Gastrocnemius medialis (tissue), 4 donors: ENCODE data around the gene GNAS-AS1.

ENCODE experiments used
- CTCF ChIP-seq, 5 experiments: fragments of 450-650 bp in 3 of 5; fragments of 200-600 bp in 2 of 5; sonication (generic) in 2 of 5; IDR thresholded peaks in 4 of 5; conservative IDR thresholded peaks in 1 of 5; 1 replicate in 4 of 5; 2 replicates in 1 of 5; pipeline ENCODE4 v1.5.1; 2016 to 2019; ENCODE audit warnings: antibody characterized with exemption in 5 of 5, mild to moderate bottlenecking in 3 of 5, moderate library complexity in 3 of 5
- POLR2A ChIP-seq, 2 donors: fragments of 450-650 bp; IDR thresholded peaks; one replicate each; pipeline ENCODE4 v1.6.1; 2017; ENCODE audit warnings: antibody characterized with exemption in 2 of 2, mild to moderate bottlenecking in 2 of 2, moderate library complexity in 2 of 2

GRCh38 chr20:58774667-58775263 lies 75.9 kb downstream of the GNAS-AS1 start:
- TF ChIP-seq CTCF (IDR thresholded peaks at IDR 0.05 in 4 of 5, conservative IDR thresholded peaks at IDR 0.05 in 1 of 5) (no peak), POLR2A (IDR thresholded peaks at IDR 0.05) (no peak)
